Airway epithelial cell (primary cell): ENCODE measurements around the gene SERTAD2. TPM values are rescaled to one million over a fixed set of nuclear protein-coding genes. Genes with fewer than 3 reads are reported as not detected.

Experiments
- total RNA-seq: library from RNA; depleted of rRNA; stranded (reverse); fragments of >200 nt; gene quantifications from 2 replicates; pipeline ENCODE4 v1.2.3, GENCODE V29; 2015

The SERTAD2 gene
- 15.4 and 23.6 TPM in 2 replicates for total RNA-seq

GRCh38 chr2:64653109-64654062, at the start of gene SERTAD2:
SERTAD2 (minus strand) TSS chr2:64653913; CDS start chr2:64636871, 17,042 bp downstream.

Other genes starting within 250 kb of the SERTAD2 start
- 26.9 and 50.7 TPM in 2 replicates for gene LGALSL, start 199.8 kb downstream of the SERTAD2 start, total RNA-seq
- 23.3 and 25.2 TPM in 2 replicates for gene AFTPH, start 129.6 kb downstream of the SERTAD2 start, total RNA-seq